ENCODE results near the gene CDS1.

DNA sequence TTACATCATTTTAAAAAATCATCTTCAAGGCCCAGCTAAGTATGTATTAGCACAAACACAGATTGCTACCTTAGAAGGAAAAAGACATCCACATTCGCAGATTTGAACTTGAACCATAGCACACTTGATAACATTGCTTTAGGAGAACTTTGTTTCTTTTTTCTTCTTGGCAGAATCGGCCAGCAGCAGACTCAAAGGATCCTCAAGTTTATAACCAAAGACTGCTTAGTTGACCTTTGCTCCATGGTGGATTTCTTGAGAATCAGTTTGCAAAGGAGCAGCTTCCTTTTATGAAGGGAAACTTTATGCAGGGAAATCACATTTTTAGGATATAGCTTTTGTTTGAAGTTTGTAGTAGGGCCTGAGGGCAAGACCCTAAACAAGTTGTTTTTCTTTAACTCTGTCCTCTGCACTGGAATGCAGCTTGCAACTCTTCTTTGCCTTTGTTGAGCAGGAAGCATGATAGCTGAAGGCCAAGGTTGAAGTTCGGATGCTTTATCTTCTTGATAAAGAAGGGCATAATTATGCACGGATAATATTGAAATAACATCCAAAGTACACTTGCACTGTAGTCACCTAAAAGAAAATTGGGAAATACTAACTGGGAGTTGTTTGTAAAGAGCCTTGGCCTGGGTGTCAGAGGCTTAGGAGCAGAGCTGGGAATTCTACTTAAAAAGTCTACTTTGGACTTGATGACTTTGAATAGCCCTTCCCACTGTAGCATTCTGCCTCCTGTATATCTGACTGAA lies 78.4 kb downstream of the CDS1 start:
- TF ChIP-seq, protein P1, sequence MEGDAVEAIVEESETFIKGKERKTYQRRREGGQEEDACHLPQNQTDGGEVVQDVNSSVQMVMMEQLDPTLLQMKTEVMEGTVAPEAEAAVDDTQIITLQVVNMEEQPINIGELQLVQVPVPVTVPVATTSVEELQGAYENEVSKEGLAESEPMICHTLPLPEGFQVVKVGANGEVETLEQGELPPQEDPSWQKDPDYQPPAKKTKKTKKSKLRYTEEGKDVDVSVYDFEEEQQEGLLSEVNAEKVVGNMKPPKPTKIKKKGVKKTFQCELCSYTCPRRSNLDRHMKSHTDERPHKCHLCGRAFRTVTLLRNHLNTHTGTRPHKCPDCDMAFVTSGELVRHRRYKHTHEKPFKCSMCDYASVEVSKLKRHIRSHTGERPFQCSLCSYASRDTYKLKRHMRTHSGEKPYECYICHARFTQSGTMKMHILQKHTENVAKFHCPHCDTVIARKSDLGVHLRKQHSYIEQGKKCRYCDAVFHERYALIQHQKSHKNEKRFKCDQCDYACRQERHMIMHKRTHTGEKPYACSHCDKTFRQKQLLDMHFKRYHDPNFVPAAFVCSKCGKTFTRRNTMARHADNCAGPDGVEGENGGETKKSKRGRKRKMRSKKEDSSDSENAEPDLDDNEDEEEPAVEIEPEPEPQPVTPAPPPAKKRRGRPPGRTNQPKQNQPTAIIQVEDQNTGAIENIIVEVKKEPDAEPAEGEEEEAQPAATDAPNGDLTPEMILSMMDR (IDR thresholded peaks at IDR 0.05; ENCODE audit: low read depth, low read length): no peak
- TF ChIP-seq POLR2A (IDR thresholded peaks at IDR 0.05; ENCODE audit: extremely low read depth, insufficient read length): no peak

All from NB4 (cell line).